Measurements from ENCODE around the gene SH2D3A.

The SH2D3A gene

GRCh38 chr19:6708346-6708745 is 58.9 kb downstream of the SH2D3A start:
- no peak for DNase-seq (ENCODE audit: low read depth in 2 of 2)

GRCh38 chr19:6707658-6708018 is 59.6 kb downstream of the SH2D3A start:
- DNase-seq (ENCODE audit: low read depth in 2 of 2): no peak

GRCh38 chr19:6707011-6707657 is 60.1 kb downstream of the SH2D3A start:
- no peak for DNase-seq (ENCODE audit: low read depth in 2 of 2)

- no peak for DNase-seq (ENCODE audit: low read depth in 2 of 2)
These were observed 60.6 kb downstream of the SH2D3A start for GRCh38 chr19:6706633-6706958.

DNA sequence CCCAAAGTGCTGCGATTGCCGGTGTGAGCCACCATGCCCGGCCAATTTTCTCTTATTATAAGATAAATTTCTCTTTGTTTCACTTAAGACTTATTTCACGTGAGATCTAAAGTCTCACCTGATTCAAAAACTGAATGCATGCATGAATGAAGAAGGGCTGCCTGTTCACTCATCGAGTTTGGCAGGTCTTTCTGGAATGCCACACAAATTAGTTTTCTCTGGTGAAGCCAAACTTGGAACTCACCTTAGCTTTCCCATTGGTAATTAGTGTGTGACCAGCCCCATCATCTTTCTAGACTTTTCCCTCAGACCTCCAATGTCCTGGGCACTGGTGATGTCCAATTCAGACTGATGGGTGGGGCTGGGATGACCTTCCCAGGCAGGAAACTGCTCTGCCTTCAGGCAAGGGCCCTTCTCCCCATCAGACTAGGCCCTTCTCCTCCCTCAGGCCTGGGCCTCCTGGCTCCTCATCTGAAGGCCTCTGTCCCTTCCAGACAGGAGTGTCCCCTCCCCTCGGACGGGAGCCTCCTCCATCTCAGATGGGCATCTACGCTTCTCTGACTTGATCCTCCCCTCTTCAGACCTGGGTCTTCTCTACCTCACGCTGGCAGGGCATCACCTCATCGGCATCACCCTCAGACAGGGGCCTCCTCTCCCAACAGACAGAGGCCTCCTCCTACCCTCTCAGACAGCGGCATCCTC is 61.2 kb downstream of the SH2D3A start:
- no peak for DNase-seq (ENCODE audit: low read depth in 2 of 2)
